HG02763 (cell line): ENCODE data around the gene IFI27L1.

Experiments
- ATAC-seq: cut with Tn5 transposase; IDR thresholded peaks from one replicate; pipeline ENCODE4 v1.9.1; 2021; ENCODE audit warnings: mild to moderate bottlenecking, moderate library complexity; ENCODE audit not compliant: unreplicated experiment

The IFI27L1 gene, protein sequence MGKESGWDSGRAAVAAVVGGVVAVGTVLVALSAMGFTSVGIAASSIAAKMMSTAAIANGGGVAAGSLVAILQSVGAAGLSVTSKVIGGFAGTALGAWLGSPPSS

DNA sequence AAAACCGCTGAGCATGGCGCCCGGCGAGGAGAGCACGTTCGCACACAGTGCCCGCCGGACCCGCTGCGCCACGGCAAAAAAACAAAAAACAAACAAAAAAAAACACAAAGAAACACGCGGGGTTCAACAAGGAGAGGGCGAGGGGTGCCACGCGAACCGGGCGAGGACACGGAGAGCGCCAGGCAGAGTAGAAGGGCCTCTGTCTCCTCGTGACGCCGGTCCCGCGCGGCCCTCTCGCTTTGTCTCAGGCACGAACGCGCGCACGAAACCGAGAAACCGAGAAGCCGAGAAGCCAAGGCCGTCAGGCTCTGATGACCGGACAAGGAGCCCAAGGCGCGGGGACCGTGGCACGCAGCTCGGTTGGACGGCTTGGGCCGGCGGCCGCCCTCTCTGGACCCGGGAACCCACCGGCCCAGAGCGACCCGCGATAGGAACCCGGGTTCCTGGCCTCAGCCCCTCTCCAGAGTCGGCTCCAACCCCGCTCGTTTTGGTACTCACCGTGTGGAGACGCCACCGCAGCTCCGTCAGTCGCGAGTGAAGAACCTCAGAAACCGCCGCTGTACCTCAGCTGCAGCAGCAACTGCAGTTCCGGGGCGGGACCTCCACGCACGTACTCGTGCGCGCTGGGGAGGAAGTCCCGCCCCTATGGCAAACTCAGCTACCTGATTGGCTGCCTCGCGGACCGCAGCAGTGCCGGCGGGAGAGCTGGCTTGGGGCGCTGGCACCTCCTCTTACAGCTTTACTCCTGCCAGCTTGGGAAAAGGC is at the start of gene IFI27L1, which contains the start of gene DDX24:
TSS of gene IFI27L1 (plus strand) at position 690 of the 765 bp plus-strand sequence. CDS start 15,628 bp downstream, outside the sequence.
TSS of gene DDX24 (minus strand) at position 582 of the 765 bp plus-strand sequence. CDS start 1,460 bp downstream, outside the sequence.
- peak; percentile 99 for ATAC-seq

DNA sequence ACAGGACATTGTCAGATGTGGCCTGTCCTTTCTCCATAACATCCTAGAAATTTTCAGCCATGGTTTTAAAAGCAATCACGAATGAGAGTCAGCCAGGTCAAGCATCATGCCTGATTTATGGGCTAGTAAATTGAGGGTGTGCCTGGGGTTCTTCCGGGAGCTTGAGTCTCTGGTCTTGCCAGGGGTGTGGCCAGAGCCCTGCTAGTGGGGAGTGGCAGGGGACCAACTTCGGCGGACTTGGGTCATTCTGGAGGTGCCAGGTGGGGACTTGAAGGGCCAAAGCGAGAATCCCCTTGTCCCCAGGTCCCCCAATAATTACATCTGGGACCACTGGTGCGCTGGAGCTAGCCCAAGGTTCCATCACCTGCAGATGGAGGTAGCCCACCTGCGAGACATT is 49.2 kb upstream of the IFI27L1 start:
- no peak for ATAC-seq

DNA sequence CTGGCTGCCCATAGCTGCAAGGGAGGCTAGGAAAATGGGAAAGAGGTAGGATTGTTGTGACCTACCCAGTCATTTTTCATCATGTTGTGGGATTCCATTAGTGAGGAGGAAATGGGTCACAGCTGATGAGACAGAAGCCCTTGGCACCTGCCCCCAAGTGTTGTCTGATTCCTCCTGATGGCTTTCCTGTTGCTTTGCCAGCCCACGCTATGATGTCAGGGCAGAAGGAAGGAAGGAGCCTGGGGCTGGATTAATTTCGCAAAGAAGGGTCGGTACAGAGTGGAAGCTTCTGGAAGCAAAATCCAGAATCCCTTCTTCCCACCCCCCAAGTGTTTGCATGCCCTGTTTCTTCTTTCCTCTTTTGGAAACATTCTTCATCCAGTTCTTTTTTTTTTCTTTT is 46.2 kb upstream of the IFI27L1 start:
- no peak for ATAC-seq

DNA sequence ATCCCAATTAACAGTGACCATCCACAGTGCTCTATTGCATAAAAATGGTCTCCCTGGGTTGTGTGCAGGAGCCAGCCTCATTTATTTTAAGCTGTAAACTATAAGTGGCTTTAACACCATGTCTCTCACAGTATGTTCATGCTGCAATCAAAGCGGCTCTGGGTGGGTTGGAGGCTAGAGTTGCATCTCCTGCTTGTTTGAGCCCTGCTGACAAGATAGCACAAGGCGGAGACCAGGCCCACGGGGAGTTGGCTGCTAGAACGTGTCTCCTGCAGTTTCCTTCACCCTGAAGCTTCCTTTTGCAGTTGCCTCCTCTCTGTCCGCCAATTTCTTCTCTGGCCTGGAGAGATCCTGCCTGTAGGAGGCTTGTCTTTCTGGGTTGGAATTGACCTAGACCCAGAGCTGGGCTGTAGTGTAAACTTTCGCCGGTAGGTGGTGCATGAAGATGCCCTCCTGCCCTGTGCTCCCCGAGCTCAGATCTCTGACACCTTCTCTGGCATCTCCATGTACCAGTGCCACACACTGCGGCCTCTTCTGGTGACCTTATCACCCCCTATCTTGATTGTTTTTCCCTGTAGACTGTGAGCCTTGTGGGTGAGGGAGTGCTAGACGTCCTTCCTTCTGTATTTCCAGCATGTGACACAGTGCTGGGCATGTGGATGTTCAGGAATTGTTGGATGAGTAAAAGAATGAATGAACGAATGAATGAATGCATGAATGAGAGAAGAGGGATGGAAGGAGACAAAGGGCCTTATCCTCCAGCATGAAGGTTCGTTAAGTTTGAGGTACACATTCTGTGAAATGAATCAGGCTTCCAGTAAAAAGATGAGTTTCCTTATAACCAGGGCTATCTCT is 44.6 kb upstream of the IFI27L1 start:
- ATAC-seq = peak; percentile 80

DNA sequence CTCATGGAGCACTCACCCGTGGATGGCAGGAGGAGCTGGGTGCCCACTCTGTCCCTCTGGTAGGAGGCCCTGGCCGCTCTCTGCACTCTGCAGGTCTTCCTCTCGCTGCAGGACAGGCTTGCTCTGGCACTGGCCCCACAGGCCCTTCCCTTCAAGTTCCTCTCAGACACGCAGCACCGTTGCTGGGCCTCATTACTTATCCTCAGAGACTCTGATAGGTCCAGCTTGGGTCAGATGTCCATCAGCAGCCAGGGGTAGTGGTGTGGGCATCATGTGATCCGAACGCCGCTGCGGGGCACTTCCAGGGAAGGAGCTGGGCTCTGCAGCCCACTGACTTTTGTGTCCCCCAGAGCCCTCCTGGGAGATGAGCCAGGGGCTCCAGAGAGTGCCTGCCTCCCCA is 43.2 kb upstream of the IFI27L1 start:
- ATAC-seq = no peak

DNA sequence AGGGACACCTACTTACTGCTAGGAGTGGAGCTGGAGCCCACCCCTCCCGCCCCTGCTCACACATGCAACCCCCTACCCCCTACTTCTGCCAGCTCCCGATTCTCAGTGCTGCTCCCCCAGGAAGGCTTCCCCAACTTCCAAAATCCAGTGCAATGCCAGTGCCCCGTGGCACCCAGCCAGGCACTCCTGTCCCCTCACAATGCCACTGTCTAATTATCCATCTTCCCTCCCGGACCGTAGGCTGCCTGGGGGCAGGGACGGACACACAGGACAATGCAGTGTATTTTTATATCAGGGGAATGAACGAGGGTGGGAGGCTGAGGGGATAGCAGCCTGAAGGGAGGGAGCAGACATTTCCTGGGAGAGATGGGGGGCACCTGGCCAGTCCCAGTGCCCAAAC is 42.6 kb upstream of the IFI27L1 start:
- ATAC-seq = no peak

DNA sequence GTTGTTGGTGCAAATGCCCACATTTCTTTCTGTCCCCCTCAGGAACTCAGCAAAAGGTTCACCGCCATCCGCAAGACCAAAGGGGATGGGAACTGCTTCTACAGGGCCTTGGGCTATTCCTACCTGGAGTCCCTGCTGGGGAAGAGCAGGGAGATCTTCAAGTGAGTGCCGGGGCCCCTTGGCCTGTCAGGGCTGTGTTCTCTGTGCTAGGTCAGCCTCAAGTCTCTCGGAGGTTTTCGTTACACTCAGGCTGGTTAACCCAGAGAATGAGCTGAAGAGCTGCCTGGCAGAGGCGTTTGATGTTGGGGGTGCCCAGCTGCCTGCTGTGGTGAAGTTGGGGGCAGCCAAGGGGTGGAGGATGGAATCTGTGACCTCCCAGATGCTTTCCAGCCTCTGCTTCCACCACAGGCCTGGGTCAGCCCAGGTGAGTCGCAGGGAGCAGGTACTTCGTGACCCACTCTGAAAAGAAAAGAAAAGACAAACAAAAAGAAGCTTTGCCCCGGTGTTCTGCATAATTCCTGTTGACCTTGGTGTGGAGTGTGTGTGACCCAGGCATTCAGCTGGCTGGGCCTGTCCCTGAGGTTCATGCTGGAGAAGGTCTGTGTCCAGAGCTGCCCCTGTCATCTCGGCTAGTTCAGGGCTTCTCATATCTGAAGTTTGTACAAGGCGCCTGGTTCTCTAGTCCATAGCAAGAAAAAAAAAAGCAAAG is 42.0 kb upstream of the IFI27L1 start:
- no peak for ATAC-seq

DNA sequence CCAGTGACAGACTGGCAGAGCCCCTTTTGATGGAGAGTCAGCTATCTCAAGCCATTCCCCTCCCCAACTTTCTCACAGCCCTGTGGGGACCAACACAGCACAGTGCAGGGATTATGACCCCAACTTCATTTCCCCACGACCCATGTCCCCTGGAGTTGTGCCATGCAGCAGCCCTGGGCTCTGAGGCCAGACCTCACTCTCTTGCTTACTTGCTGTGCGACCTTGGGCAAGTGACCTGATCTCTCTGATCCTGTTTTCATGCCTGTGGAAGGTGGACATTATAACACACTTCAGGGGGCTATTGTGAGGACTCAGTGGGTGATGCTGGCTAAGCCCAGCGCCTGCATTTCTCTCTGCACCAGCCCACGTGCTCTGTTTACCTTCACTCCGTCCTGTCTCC is 40.9 kb upstream of the IFI27L1 start:
- no peak for ATAC-seq

DNA sequence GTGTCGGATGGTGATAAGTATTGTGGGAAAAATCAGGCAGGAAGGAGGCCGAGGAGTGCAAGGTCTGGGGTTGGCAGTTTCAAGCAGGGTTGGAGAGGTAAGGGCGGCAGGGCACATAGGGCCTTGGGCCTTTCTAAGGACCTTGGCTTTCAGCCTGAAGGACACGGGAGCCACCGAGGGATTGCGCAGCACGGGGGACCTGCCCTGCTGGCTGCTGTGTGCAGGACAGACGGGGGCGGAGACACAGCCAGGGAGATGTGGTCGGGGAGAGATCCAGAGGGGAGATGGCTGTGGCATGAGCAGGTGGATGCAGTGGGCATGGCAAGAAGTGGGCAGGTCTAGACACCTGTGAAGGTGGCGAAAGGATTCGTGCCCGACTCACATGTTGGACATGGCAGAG is 40.3 kb upstream of the IFI27L1 start:
- ATAC-seq = no peak

DNA sequence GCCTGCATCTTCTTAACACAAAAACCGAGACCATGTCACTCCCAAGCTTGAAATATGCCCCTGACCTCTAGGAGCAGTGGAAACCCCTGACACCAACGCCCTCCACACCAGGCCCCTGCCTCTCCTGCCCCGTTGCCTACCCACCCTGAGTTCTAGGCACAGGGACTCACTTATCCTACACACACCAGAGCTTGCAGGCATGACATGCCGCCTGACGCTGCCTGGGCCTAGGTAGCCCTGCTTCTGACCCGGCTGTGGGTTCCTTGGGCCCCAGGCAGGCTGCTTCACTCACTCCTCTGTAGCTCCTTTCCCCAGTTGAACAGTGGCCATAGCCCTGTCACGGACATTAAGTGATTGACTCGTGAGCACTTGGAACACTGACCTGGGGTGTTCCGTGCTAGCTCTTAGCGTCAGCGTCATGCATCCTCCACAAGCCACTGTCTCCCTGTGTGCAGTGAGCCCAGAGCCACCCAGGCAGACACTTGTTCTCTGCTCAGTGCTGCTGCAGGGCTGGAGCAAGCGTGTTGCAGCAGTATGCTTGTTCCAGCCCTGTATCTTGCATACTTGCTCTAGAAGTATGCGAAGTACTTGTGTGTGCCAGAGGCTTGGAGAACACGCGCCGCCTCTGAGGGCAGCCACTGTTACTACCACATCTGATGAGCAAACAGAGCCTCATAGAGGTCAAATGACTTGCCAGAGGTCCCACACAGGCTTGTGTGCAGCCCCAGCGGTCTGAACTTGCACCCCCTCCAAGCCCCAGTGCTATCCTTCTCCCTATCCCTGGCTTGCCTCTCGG is 39.4 kb upstream of the IFI27L1 start:
- ATAC-seq = no peak

DNA sequence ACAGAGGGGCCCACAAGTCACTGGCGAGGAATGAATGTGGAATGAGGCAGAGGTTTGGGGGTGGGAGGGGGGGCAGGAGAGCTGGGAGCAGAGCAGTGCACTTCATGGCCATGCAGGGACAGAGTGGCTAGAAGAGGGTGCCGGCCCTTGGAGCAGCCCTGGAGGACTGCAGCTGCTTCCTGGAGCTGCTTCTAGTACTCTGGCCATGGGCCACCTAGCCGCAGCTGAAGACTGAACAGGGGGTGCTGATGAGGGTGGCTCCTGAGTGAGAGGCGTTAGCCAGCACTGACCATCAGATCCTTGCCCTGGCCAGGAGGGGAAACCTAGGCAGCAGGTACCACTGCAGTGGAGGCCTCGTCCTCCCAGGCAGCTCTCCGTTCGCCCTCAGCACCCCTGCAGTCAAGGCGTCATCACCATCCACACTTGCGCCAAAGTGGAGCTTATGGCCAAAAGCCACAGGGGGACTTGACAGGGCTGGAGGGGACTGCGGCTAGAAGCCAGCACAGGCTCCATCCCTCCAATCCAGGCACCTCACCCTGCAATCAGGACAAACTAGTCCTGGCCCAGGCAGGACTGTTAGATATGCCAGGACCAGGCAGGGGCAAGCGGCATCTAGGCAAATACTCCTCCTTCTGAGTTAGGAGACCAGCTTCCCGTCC is 38.5 kb upstream of the IFI27L1 start:
- ATAC-seq = no peak

DNA sequence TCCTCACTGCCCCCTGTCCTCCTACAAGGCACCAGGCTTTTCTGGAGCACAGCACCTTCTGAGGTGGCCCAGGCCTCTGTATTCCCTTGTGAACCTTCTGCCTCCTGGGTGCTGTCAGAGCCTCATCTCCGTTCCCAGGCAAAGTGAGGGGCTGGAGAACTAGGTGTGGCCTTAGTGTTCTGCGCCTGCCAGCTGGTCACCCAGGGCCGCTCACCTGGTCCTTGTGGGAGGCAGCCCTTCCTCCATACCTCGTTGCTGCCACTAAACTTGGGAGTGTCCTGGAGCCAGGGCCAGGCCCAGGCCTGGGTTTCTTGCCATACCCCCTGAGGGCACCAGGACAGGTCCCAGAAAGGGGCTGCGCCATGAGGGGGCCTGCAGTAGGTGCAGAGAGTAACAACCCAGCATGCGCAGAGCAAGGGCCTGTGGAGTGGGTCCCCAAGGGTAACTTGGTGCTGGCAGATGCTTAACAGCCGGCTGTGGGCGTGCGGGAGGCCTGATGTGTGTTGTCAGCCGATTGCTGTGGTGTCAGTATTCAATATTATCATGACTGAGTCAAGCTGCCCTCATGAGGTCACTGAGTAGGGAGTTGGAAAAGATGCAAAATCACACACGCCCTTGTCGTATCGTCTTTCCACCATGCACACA is 37.9 kb upstream of the IFI27L1 start:
- no peak for ATAC-seq

DNA sequence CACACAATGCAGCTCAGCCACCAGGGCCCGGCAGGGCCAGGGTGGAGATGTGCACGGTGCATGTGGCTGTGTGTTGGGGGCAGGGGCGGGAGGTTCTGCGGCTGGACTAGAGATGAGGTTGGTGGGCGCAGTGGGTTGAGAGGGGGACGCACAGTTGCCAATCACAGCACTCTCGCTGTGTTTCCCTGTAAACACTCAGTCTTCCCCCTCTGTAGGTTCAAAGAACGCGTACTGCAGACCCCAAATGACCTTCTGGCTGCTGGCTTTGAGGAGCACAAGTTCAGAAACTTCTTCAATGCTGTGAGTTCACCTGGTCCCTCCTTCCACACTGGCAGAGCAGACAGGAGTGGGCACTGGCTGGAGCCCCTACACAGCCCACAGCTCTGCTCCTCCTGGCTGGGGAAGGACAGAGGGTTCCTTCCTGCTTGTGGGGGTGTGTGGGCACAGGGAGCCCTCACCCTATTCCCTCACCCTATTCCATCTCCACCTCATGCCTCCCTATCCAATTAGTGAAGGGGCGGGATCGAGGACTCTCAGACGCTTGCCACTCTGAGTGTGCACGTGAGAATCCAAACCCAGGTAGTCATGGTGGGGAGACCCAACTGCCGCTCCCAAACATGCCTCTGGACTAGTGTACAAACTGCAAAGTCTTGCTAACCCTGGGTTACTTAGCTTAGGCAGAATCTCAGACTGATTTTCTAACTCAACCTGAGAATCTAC is 37.2 kb upstream of the IFI27L1 start:
- ATAC-seq = no peak

DNA sequence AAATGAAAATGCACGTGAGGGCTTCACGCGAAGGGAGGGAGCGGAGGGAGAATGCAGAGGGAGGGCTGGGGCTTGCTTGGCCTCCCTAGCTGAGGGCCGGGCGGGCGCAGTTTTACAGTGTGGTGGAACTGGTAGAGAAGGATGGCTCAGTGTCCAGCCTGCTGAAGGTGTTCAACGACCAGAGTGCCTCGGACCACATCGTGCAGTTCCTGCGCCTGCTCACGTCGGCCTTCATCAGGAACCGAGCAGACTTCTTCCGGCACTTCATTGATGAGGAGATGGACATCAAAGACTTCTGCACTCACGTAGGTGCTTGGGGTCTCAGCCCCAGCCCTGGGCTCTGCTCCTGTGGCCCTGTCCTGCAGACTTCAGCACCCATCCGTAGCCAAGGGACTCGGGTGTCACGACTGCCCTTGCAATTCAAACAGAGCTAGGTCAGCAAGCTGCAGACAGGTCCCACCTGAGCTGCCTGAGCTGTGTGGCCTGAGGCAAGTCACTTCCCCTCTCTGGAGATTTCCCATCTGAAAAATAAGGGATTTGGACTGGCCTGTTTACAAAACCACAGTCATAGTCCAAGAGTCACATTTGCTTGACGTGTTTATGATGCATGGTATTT is 36.5 kb upstream of the IFI27L1 start:
- ATAC-seq = no peak

DNA sequence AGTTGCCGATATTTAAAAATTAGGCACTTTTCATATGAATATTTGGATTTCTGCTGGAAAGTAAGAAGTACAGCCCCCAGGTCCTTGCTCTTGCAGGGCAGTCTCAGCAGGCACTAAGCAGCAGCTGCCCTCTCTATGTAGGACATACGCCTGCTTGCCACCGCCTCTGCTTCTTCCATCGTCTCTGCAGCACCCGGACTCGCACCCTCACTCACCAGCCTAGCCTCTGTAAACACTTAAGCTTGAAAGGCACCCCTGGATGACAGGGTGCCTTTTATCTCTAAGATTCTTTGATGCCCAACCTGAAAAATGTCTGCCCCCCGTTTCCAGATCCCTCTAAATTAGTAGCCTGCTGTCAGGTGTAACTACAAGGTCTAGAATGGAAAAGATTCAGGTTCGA is 36.0 kb upstream of the IFI27L1 start:
- no peak for ATAC-seq

DNA sequence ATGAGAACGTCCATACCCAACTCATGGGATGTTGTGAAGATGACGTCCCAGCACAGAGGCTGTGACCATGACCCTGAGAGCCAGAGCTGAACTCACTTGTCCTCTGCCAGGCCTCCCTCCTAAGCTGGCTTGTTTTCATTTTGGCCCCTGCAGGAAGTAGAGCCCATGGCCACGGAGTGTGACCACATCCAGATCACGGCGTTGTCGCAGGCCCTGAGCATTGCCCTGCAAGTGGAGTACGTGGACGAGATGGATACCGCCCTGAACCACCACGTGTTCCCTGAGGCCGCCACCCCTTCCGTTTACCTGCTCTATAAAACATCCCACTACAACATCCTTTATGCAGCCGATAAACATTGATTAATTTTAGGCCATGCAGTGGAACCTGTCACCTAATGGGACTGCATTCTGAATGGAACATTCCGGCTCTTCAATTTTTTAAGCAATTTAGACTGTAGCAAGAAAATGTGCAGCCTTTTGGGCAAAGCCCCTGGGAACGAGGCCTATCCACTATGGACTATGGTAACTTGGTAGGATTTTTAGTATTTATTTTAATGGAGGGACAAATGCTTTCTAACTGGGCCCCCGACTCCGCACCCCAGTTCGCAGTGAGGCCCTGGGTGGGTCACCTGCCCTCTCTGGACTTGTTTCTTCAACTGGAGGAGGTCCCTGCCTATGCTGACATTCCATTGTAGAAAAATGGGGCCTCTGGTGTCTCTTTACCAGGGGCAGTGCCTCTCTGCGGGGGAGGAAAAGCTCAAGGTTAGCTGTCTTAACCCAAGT is 35.4 kb upstream of the IFI27L1 start:
- no peak for ATAC-seq

DNA sequence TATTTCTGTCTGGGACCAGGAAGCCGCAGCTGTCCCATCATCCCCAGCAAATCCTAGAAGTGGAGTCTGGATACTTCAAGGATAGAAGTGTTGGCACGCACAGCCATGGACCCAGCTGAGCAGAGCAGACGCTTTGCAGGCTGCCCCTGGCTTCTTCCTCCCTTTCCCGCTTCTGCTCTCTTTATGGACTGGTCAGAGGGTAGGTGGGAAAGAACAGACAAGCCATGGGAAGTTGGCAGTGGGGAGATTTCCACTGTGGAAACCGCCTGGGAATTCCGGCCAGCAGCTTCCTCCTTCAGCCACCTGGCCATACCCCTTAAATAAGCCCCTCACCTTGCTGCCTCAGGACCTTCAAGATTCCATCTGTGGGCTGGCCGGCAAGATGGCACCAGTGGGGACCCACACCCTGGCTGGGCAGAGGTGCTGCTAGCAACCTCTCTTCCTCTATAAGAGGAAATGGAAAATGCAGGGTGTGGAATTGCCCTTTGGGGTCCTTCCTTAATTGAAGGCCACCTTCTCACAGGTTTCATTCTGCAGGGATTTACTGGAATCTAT is 34.3 kb upstream of the IFI27L1 start:
- no peak for ATAC-seq
